HepG2 (cell line): ENCODE results near the gene KAT14. TPM values are rescaled to one million over a fixed set of nuclear protein-coding genes. Genes with fewer than 3 reads are reported as not detected.
A peak's percentile ranks its signal among the peaks of the same experiment; 100 is the strongest.

Experiments
- ERF ChIP-seq: IDR thresholded peaks from 2 replicates; pipeline ENCODE4 v1.6.1; 2018; ENCODE audit warnings: missing biosample characterization, missing genetic modification reagents
- FOSL2 ChIP-seq: sonication (generic); formaldehyde crosslinking; IDR thresholded peaks from 2 replicates; pipeline ENCODE4 v1.4.0; 2020; ENCODE audit warnings: missing genetic modification reagents
- MAFK ChIP-seq, 2 experiments: IDR thresholded peaks in 1 of 2; conservative IDR thresholded peaks in 1 of 2; 2 replicates each; pipeline ENCODE4 v1.6.1; 2011; ENCODE audit warnings: improper control_type of control experiment in 2 of 2, low read length in 2 of 2
- PATZ1 ChIP-seq: sonication (generic); formaldehyde crosslinking; IDR thresholded peaks from 2 replicates; pipeline ENCODE4 v1.4.0; 2020; ENCODE audit warnings: missing genetic modification reagents
- PHF21A ChIP-seq: sonication (generic); formaldehyde crosslinking; IDR thresholded peaks from 2 replicates; pipeline ENCODE4 v1.5.0; 2020; ENCODE audit warnings: mild to moderate bottlenecking, missing genetic modification reagents
- POGZ ChIP-seq: sonication (generic); formaldehyde crosslinking; IDR thresholded peaks from 2 replicates; pipeline ENCODE4 v1.4.0; 2020; ENCODE audit warnings: mild to moderate bottlenecking, missing genetic modification reagents
- SALL1 ChIP-seq: sonication (generic); formaldehyde crosslinking; IDR thresholded peaks from 2 replicates; pipeline ENCODE4 v1.8.0; 2022; ENCODE audit warnings: mild to moderate bottlenecking, missing genetic modification reagents
- SNAPC5 ChIP-seq: sonication (generic); formaldehyde crosslinking; IDR thresholded peaks from 2 replicates; pipeline ENCODE4 v1.8.1; 2023; ENCODE audit warnings: mild to moderate bottlenecking, missing genetic modification reagents, borderline replicate concordance
- ZNF207 ChIP-seq: fragments of 450-650 bp; IDR thresholded peaks from 2 replicates; pipeline ENCODE4 v1.6.1; 2016; ENCODE audit warnings: antibody characterized with exemption, borderline replicate concordance
- ZNF747 ChIP-seq: sonication (generic); formaldehyde crosslinking; IDR thresholded peaks from 2 replicates; pipeline ENCODE4 v1.8.1; 2023; ENCODE audit warnings: missing genetic modification reagents, mild to moderate bottlenecking, borderline replicate concordance
- polyA plus RNA-seq, 8 experiments: library from polyadenylated mRNA; depleted of rRNA in 3 of 8; stranded (reverse) in 7 of 8; unstranded in 1 of 8; fragments of >200 nt; fragmentation: Illumina TruSeq in 4 of 8; extraction: Trizol in 4 of 8; gene quantifications; 2 replicates each; pipeline versions ENCODE4 v1.2.1 to v1.2.3, GENCODE V29; 2011 to 2016; ENCODE audit warnings: low read depth in 4 of 8, missing spikeins in 1 of 8, mixed read lengths in 1 of 8; ENCODE audit not compliant: insufficient read depth in 1 of 8
- total RNA-seq, 5 experiments: library from RNA; depleted of rRNA; stranded (reverse); fragments of >200 nt; fragmentation: Illumina TruSeq; extraction: Trizol; gene quantifications; 2 replicates each; pipeline ENCODE4 v1.2.3, GENCODE V29; 2016; ENCODE audit warnings: low read depth in 1 of 5
- TF ChIP-seq, protein P1 (sequence below): sonication (generic); formaldehyde crosslinking; IDR thresholded peaks from 2 replicates; pipeline ENCODE4 v1.5.1; 2020; ENCODE audit warnings: mild to moderate bottlenecking, missing genetic modification reagents, borderline replicate concordance
- TF ChIP-seq, protein P2 (sequence below): IDR thresholded peaks from 2 replicates; pipeline ENCODE4 v1.6.1; 2012; ENCODE audit warnings: low read depth, low read length, improper control_type of control experiment

The KAT14 gene
- total and polyA plus RNA-seq, 2 of the 13 experiments (the other 11 are each of a cell fraction or from before 2014, with no cell fraction given): 5.1 to 15.1 TPM

DNA sequence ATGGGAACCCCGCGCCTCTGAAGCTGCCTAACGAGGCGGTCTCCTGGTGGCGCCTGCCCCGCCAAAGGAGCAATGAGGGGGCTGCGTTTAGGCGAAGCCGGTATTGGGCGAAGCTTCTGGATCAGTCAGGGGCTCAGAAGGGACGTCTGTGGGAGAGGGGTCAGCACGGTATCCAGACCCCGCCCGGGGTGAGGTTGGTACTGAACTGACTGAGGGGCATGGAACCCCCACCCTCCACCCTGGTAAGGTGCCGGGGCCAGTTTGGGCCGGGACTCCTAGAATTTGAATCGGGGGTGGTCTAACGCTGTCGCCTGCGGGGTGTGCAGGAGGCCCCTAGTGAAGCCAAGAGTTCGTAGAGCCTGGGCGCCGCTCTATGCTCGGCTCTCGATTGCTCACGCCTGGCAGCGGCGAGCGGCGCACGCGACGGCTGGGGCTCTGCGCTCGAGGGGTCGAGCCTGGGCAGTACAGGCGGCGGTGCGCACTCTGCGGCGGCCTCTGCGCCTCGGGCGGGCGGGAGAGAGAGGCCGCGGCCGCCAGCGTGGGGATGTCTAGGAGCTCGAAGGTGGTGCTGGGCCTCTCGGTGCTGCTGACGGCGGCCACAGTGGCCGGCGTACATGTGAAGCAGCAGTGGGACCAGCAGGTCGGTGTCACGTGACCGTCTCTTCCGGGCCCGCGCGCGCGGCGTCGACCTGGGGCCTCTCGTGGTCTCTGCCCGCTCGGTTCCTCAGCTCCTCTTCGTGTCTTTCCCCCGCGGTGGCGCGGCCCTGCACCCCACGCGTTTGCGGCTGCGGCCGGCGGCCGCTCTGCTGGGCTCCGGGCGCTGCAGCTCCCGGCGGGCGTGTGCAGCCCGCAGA lies at the start of gene KAT14, which contains the start of gene PET117 (continued):
- TF ChIP-seq, protein P1, sequence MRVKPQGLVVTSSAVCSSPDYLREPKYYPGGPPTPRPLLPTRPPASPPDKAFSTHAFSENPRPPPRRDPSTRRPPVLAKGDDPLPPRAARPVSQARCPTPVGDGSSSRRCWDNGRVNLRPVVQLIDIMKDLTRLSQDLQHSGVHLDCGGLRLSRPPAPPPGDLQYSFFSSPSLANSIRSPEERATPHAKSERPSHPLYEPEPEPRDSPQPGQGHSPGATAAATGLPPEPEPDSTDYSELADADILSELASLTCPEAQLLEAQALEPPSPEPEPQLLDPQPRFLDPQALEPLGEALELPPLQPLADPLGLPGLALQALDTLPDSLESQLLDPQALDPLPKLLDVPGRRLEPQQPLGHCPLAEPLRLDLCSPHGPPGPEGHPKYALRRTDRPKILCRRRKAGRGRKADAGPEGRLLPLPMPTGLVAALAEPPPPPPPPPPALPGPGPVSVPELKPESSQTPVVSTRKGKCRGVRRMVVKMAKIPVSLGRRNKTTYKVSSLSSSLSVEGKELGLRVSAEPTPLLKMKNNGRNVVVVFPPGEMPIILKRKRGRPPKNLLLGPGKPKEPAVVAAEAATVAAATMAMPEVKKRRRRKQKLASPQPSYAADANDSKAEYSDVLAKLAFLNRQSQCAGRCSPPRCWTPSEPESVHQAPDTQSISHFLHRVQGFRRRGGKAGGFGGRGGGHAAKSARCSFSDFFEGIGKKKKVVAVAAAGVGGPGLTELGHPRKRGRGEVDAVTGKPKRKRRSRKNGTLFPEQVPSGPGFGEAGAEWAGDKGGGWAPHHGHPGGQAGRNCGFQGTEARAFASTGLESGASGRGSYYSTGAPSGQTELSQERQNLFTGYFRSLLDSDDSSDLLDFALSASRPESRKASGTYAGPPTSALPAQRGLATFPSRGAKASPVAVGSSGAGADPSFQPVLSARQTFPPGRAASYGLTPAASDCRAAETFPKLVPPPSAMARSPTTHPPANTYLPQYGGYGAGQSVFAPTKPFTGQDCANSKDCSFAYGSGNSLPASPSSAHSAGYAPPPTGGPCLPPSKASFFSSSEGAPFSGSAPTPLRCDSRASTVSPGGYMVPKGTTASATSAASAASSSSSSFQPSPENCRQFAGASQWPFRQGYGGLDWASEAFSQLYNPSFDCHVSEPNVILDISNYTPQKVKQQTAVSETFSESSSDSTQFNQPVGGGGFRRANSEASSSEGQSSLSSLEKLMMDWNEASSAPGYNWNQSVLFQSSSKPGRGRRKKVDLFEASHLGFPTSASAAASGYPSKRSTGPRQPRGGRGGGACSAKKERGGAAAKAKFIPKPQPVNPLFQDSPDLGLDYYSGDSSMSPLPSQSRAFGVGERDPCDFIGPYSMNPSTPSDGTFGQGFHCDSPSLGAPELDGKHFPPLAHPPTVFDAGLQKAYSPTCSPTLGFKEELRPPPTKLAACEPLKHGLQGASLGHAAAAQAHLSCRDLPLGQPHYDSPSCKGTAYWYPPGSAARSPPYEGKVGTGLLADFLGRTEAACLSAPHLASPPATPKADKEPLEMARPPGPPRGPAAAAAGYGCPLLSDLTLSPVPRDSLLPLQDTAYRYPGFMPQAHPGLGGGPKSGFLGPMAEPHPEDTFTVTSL (CRISPR knock-in tag): peak; percentile 34; the same call in 1 of the 2 replicates
- TF ChIP-seq ZNF207: no peak
- TF ChIP-seq SALL1 (CRISPR knock-in tag): peak; percentile 97
- TF ChIP-seq FOSL2 (CRISPR knock-in tag): peak; percentile 75
- TF ChIP-seq SNAPC5 (CRISPR knock-in tag): peak; percentile 46; the same call in 1 of the 2 replicates
- peak; percentile 96 for TF ChIP-seq PHF21A (CRISPR knock-in tag)
- TF ChIP-seq PATZ1: peak; percentile 84
- TF ChIP-seq ZNF747 (CRISPR knock-in tag): peak; percentile 98
- TF ChIP-seq, protein P2, sequence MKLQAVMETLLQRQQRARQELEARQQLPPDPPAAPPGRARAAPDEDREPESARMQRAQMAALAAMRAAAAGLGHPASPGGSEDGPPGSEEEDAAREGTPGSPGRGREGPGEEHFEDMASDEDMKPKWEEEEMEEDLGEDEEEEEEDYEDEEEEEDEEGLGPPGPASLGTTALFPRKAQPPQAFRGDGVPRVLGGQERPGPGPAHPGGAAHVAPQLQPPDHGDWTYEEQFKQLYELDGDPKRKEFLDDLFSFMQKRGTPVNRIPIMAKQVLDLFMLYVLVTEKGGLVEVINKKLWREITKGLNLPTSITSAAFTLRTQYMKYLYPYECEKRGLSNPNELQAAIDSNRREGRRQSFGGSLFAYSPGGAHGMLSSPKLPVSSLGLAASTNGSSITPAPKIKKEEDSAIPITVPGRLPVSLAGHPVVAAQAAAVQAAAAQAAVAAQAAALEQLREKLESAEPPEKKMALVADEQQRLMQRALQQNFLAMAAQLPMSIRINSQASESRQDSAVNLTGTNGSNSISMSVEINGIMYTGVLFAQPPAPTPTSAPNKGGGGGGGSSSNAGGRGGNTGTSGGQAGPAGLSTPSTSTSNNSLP: no peak
- TF ChIP-seq POGZ: peak; percentile 98
- TF ChIP-seq ERF (CRISPR knock-in tag): peak; percentile 99
- peak in 1 of 2 experiments; percentile 0; a peak in 2 of 4 replicates for TF ChIP-seq MAFK (conservative IDR thresholded peaks at IDR 0.05 in 1 of 2, IDR thresholded peaks at IDR 0.05 in 1 of 2; ENCODE audit: low read length in 2 of 2)
